HUES48 (cell line): ENCODE results near the gene MCM9.

Experiments used
- H3K27ac ChIP-seq: one replicate; pipeline ENCODE4 v1.7.0; 2013; ENCODE audit warnings: low read depth, low read length, inconsistent platforms
- H3K27me3 ChIP-seq: 2 replicates; pipeline ENCODE4 v1.6.1; 2013; ENCODE audit warnings: mild to moderate bottlenecking, low read length; ENCODE audit not compliant: control insufficient read depth, insufficient read depth
- H3K36me3 ChIP-seq: 2 replicates; pipeline ENCODE4 v1.6.1; 2013; ENCODE audit warnings: low read length; ENCODE audit not compliant: control insufficient read depth, insufficient read depth
- H3K4me1 ChIP-seq: 2 replicates; pipeline ENCODE4 v1.6.1; 2013; ENCODE audit warnings: mild to moderate bottlenecking, low read length; ENCODE audit not compliant: control insufficient read depth, insufficient read depth
- H3K4me3 ChIP-seq: 2 replicates; pipeline ENCODE4 v1.5.1; 2013; ENCODE audit warnings: mild to moderate bottlenecking, low read depth, low read length
- H3K9ac ChIP-seq: 2 replicates; pipeline ENCODE4 v1.6.1; 2013; ENCODE audit warnings: mild to moderate bottlenecking, low read depth, low read length, moderate library complexity
- H3K9me3 ChIP-seq: 2 replicates; pipeline ENCODE4 v1.6.1; 2013; ENCODE audit warnings: low read length; ENCODE audit not compliant: control insufficient read depth, insufficient read depth

The MCM9 gene

DNA sequence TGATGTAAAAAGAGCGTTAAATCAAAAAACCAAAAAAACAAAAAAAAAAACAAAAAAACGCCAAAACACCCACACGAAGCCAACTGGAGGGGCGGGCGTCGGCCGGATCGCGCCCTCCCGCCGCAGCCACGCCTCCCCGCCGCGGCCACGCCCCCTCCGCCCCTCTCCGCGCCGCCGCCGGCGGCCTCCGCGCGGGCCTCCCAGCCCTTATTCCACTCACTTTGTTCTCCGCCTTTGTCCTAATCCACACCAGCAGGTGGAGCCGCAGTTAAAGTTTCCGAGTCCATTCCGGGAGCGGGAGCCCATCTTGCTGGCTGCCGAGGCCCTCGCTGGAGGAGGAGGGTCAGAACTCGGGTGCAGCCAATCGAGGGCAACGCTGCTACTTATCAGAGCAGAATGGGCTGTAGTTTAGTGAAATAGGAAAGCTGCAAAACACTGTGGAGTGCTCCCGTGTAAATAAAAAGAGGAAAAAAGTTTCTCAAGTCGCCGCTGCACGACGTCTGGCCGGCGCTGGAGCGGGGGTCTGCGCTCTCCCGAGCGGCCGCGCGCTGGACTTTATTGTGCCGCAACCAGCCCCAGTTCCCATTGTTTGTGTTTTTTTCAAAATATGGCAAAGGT is 41.0 kb downstream of the MCM9 start, which contains the start of gene ASF1A:
ASF1A (plus strand) TSS at position 346 of the 618 bp plus-strand sequence; CDS start at position 608, 262 bp downstream.
- Histone ChIP-seq H3K9ac (peak within 1 kb of the TSS; percentile 88), H3K27me3 (no peaks in the 10 kb centered on the region), H3K36me3 (peaks cover 2% of the 10 kb centered on the region), H3K27ac (peak within 1 kb of the TSS; percentile 93), H3K4me3 (peak within 1 kb of the TSS; percentile 94), H3K4me1 (peaks cover 23% of the 10 kb centered on the region), H3K9me3 (no peaks in the 10 kb centered on the region)

- Histone ChIP-seq H3K36me3 (no peaks in the 10 kb centered on the region), H3K9me3 (no peaks in the 10 kb centered on the region), H3K27me3 (no peaks in the 10 kb centered on the region), H3K4me3 (peak overlapping the region; percentile 94), H3K27ac (peak overlapping the region; percentile 80), H3K9ac (peak overlapping the region; percentile 85), H3K4me1 (peaks cover 21% of the 10 kb centered on the region)
Measured at GRCh38 chr6:118893064-118893806, 41.7 kb downstream of the MCM9 start.

GRCh38 chr6:118892355-118892991 is 42.5 kb downstream of the MCM9 start:
- Histone ChIP-seq H3K4me1 (peaks cover 18% of the 10 kb centered on the region), H3K36me3 (no peaks in the 10 kb centered on the region), H3K27ac (peak overlapping the region; percentile 80), H3K27me3 (no peaks in the 10 kb centered on the region), H3K9ac (peak overlapping the region; percentile 85), H3K4me3 (peak overlapping the region; percentile 94), H3K9me3 (no peaks in the 10 kb centered on the region)

- H3K27ac ChIP-seq = no peak overlapping the region
- no peak overlapping the region for H3K9ac ChIP-seq
- no peaks in the 10 kb centered on the region for H3K9me3 ChIP-seq
- no peak overlapping the region for H3K4me3 ChIP-seq
- no peaks in the 10 kb centered on the region for H3K36me3 ChIP-seq
- no peaks in the 10 kb centered on the region for H3K27me3 ChIP-seq
- peaks cover 16% of the 10 kb centered on the region for H3K4me1 ChIP-seq
Measured at GRCh38 chr6:118890997-118891790, 43.8 kb downstream of the MCM9 start.

- Histone ChIP-seq H3K36me3 (no peaks in the 10 kb centered on the region), H3K9ac (no peak overlapping the region), H3K9me3 (no peaks in the 10 kb centered on the region), H3K27ac (no peak overlapping the region), H3K4me1 (peaks cover 13% of the 10 kb centered on the region), H3K4me3 (no peak overlapping the region), H3K27me3 (no peaks in the 10 kb centered on the region)
Measured at GRCh38 chr6:118889163-118889562, 45.8 kb downstream of the MCM9 start.

- H3K27ac ChIP-seq = no peak overlapping the region
- no peaks in the 10 kb centered on the region for H3K27me3 ChIP-seq
- H3K4me1 ChIP-seq = peaks cover 15% of the 10 kb centered on the region
- H3K9ac ChIP-seq = no peak overlapping the region
- H3K9me3 ChIP-seq = no peaks in the 10 kb centered on the region
- no peaks in the 10 kb centered on the region for H3K36me3 ChIP-seq
- H3K4me3 ChIP-seq = no peak overlapping the region
Measured at GRCh38 chr6:118886641-118887040, 48.3 kb downstream of the MCM9 start.

GRCh38 chr6:118882314-118882905 is 52.5 kb downstream of the MCM9 start:
- Histone ChIP-seq H3K27me3 (no peaks in the 10 kb centered on the region), H3K4me3 (no peak overlapping the region), H3K9ac (no peak overlapping the region), H3K27ac (no peak overlapping the region), H3K9me3 (no peaks in the 10 kb centered on the region), H3K36me3 (no peaks in the 10 kb centered on the region), H3K4me1 (peaks cover 13% of the 10 kb centered on the region)

GRCh38 chr6:118881440-118882313 is 53.3 kb downstream of the MCM9 start:
- H3K9ac ChIP-seq = no peak overlapping the region
- H3K9me3 ChIP-seq = no peaks in the 10 kb centered on the region
- no peaks in the 10 kb centered on the region for H3K27me3 ChIP-seq
- no peaks in the 10 kb centered on the region for H3K36me3 ChIP-seq
- H3K4me1 ChIP-seq = peaks cover 13% of the 10 kb centered on the region
- H3K27ac ChIP-seq = no peak overlapping the region
- H3K4me3 ChIP-seq = no peak overlapping the region

GRCh38 chr6:118877806-118878205 is 57.2 kb downstream of the MCM9 start:
- no peaks in the 10 kb centered on the region for H3K36me3 ChIP-seq
- peaks cover 12% of the 10 kb centered on the region for H3K4me1 ChIP-seq
- no peaks in the 10 kb centered on the region for H3K9me3 ChIP-seq
- no peaks in the 10 kb centered on the region for H3K27me3 ChIP-seq
- no peak overlapping the region for H3K9ac ChIP-seq
- no peak overlapping the region for H3K27ac ChIP-seq
- no peak overlapping the region for H3K4me3 ChIP-seq

DNA sequence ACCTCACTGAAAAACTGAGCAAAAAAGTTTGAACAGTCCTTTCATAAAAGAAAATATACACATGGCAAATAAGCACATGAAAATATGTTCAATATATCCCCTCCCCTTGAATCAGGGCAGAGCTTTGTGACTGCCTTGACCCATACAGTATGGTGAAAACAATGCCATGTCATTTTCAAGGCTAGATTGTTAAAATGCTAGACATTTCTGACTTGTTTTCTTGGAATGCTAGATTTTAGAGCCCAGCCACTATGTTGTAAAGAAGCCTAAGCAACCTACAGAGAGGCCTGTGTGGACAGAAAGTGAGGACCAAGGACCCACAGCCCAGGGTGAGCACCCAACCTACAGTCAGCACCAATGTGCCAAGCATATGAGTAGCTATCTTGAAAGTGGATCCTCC is 58.1 kb downstream of the MCM9 start:
- H3K9ac ChIP-seq = no peak overlapping the region

More for the DNA sequence above, 58.1 kb downstream of the MCM9 start:
- no peaks in the 10 kb centered on the region for H3K27me3 ChIP-seq
- peaks cover 2% of the 10 kb centered on the region for H3K4me1 ChIP-seq
- H3K27ac ChIP-seq = no peak overlapping the region
- no peak overlapping the region for H3K4me3 ChIP-seq
- no peaks in the 10 kb centered on the region for H3K36me3 ChIP-seq
- H3K9me3 ChIP-seq = no peaks in the 10 kb centered on the region
